Neural progenitor cell (in vitro differentiated cells): ENCODE results near the gene SWI5.

Source experiments
- CTCF ChIP-seq: fragments of 200-600 bp; sonication (generic); IDR thresholded peaks from 2 replicates; pipeline ENCODE4 v1.5.1; 2017; ENCODE audit warnings: antibody characterized with exemption, mild to moderate bottlenecking
- EZH2 ChIP-seq: fragments of 200-600 bp; sonication (generic); IDR thresholded peaks from 2 replicates; pipeline ENCODE4 v1.6.1; 2017; ENCODE audit warnings: antibody characterized with exemption, mild to moderate bottlenecking, moderate library complexity

GRCh38 chr9:128304971-128305288 lies 28.9 kb downstream of the SWI5 start:
- TF ChIP-seq CTCF (no peak), EZH2 (no peak)
